IMR-90 (cell line): ENCODE data around the gene GPC6. TPM values are rescaled to one million over a fixed set of nuclear protein-coding genes. Genes with fewer than 3 reads are reported as not detected.

Source experiments
- ATAC-seq: fragments of 200-7000 bp; cut with Tn5 transposase; 2 replicates; pipeline ENCODE4 v1.9.1; 2020; ENCODE audit warnings: low read depth, mild to moderate bottlenecking, moderate library complexity
- BruUV-seq: library from RNA; stranded (reverse); fragments of 400-500 nt; replicated peaks from 2 replicates; lab custom pipeline; 2021; lab: Mats Ljungman, UMichigan
- CTCF ChIA-PET: fragments of 300-600 bp; formaldehyde crosslinking; extraction: SDS; loops from one replicate; lab custom pipeline; 2021; ENCODE audit warnings: antibody characterized with exemption; lab: Yijun Ruan, JAX
- POLR2A ChIA-PET: fragments of 300-600 bp; sonication (Branson Sonifier 250); formaldehyde crosslinking; loops from one replicate; lab custom pipeline; 2022; ENCODE audit warnings: antibody characterized with exemption; ENCODE audit not compliant: unreplicated experiment; lab: Charles Lee
- DNase-seq: peaks from one replicate; pipeline ENCODE4 v3.0.0; 2013
- H2AFZ ChIP-seq: replicated peaks from 2 replicates; pipeline ENCODE3; 2013; ENCODE audit warnings: low read length, mild to moderate bottlenecking; ENCODE audit not compliant: poor library complexity
- H2AK5ac ChIP-seq: 2 replicates; pipeline ENCODE4 v1.6.1; 2013; ENCODE audit warnings: low read depth, low read length, inconsistent platforms
- H2AK9ac ChIP-seq: replicated peaks from 2 replicates; pipeline ENCODE3; 2013; ENCODE audit warnings: mild to moderate bottlenecking, low read depth, low read length, moderate library complexity; ENCODE audit not compliant: poor library complexity
- H2BK120ac ChIP-seq: 2 replicates; pipeline ENCODE4 v1.6.1; 2013; ENCODE audit warnings: low read depth, low read length, inconsistent platforms
- H2BK15ac ChIP-seq: 3 replicates; pipeline ENCODE4 v1.6.1; 2013; ENCODE audit warnings: low read depth, low read length, inconsistent platforms
- H2BK20ac ChIP-seq: 2 replicates; pipeline ENCODE4 v1.6.1; 2013; ENCODE audit warnings: low read depth, mild to moderate bottlenecking, inconsistent platforms, low read length, moderate library complexity
- H2BK5ac ChIP-seq: 2 replicates; pipeline ENCODE4 v1.6.1; 2013; ENCODE audit warnings: mild to moderate bottlenecking, low read depth, low read length, inconsistent platforms; ENCODE audit not compliant: poor library complexity, severe bottlenecking
- H3K14ac ChIP-seq: replicated peaks from 2 replicates; pipeline ENCODE4 v1.6.1; 2013; ENCODE audit warnings: low read depth, low read length, inconsistent platforms
- H3K18ac ChIP-seq: 2 replicates; pipeline ENCODE4 v1.6.1; 2013; ENCODE audit warnings: low read depth, low read length, control low read depth
- H3K23ac ChIP-seq: 2 replicates; pipeline ENCODE4 v1.6.1; 2013; ENCODE audit warnings: low read depth, low read length, inconsistent platforms
- H3K27ac ChIP-seq: 2 replicates; pipeline ENCODE4 v1.5.1; 2013; ENCODE audit warnings: mild to moderate bottlenecking, control low read depth, low read length; ENCODE audit not compliant: insufficient read depth
- H3K27me3 ChIP-seq: 2 replicates; pipeline ENCODE4 v1.6.1; 2013; ENCODE audit warnings: low read length; ENCODE audit not compliant: control insufficient read depth, insufficient read depth
- H3K36me3 ChIP-seq: 2 replicates; pipeline ENCODE4 v1.6.1; 2013; ENCODE audit warnings: low read length, mixed read lengths; ENCODE audit not compliant: control insufficient read depth, insufficient read depth
- H3K4ac ChIP-seq: 2 replicates; pipeline ENCODE4 v1.6.1; 2013; ENCODE audit warnings: low read depth, low read length, inconsistent platforms
- H3K4me1 ChIP-seq: 2 replicates; pipeline ENCODE4 v1.6.1; 2013; ENCODE audit warnings: low read length, mixed read lengths; ENCODE audit not compliant: control insufficient read depth, insufficient read depth
- H3K4me2 ChIP-seq: 2 replicates; pipeline ENCODE4 v1.6.1; 2013; ENCODE audit warnings: low read depth, mild to moderate bottlenecking, control low read depth, low read length, moderate library complexity
- H3K4me3 ChIP-seq: 2 replicates; pipeline ENCODE4 v1.5.1; 2013; ENCODE audit warnings: low read depth, mild to moderate bottlenecking, control low read depth, low read length, moderate library complexity; ENCODE audit not compliant: insufficient read depth
- H3K56ac ChIP-seq: 2 replicates; pipeline ENCODE4 v1.6.1; 2013; ENCODE audit warnings: low read length, inconsistent platforms; ENCODE audit not compliant: insufficient read depth; ENCODE audit errors: extremely low read depth
- H3K79me1 ChIP-seq, 2 experiments: 2 replicates each; pipeline ENCODE4 v1.6.1; 2013; ENCODE audit warnings: low read length in 2 of 2, inconsistent platforms in 1 of 2, low read depth in 1 of 2
- H3K9ac ChIP-seq: 2 replicates; pipeline ENCODE4 v1.6.1; 2013; ENCODE audit warnings: low read depth, low read length, control low read depth
- H3K9me1 ChIP-seq: 2 replicates; pipeline ENCODE4 v1.6.1; 2013; ENCODE audit warnings: low read length, inconsistent platforms; ENCODE audit not compliant: insufficient read depth
- H3K9me3 ChIP-seq: 2 replicates; pipeline ENCODE4 v1.6.1; 2013; ENCODE audit warnings: low read length; ENCODE audit not compliant: control insufficient read depth, insufficient read depth
- H4K20me1 ChIP-seq: 2 replicates; pipeline ENCODE4 v1.6.1; 2013; ENCODE audit warnings: low read length, inconsistent platforms; ENCODE audit not compliant: insufficient read depth
- H4K5ac ChIP-seq: 2 replicates; pipeline ENCODE4 v1.6.1; 2013; ENCODE audit warnings: mild to moderate bottlenecking, low read depth, low read length, control low read depth
- H4K8ac ChIP-seq, 2 experiments: 2 replicates each; pipeline ENCODE4 v1.6.1; 2013; ENCODE audit warnings: low read depth in 2 of 2, low read length in 2 of 2, control low read depth in 1 of 2, inconsistent platforms in 1 of 2
- H4K91ac ChIP-seq: 2 replicates; pipeline ENCODE4 v1.6.1; 2013; ENCODE audit warnings: low read depth, low read length, inconsistent platforms; ENCODE audit not compliant: insufficient read depth
- BHLHE40 ChIP-seq: fragments of 150-350 bp; IDR thresholded peaks from 2 replicates; pipeline ENCODE4 v1.6.1; 2016; ENCODE audit warnings: mild to moderate bottlenecking, low read depth, low read length
- CEBPB ChIP-seq: IDR thresholded peaks from 2 replicates; pipeline ENCODE4 v1.6.1; 2012; ENCODE audit warnings: low read depth, low read length, improper control_type of control experiment
- CHD1 ChIP-seq: IDR thresholded peaks from 2 replicates; pipeline ENCODE4 v1.6.1; 2012; ENCODE audit warnings: low read depth, low read length, improper control_type of control experiment
- CTCF ChIP-seq: conservative IDR thresholded peaks from 2 replicates; pipeline ENCODE4 v1.5.1; 2012; ENCODE audit warnings: mild to moderate bottlenecking, low read depth, low read length, improper control_type of control experiment
- ELK1 ChIP-seq: fragments of 150-350 bp; IDR thresholded peaks from 2 replicates; pipeline ENCODE4 v1.6.1; 2016; ENCODE audit warnings: low read depth, mild to moderate bottlenecking, low read length, moderate library complexity, borderline replicate concordance
- FOS ChIP-seq: fragments of 150-350 bp; IDR thresholded peaks from 2 replicates; pipeline ENCODE4 v1.6.1; 2016; ENCODE audit warnings: low read depth, low read length
- MAFK ChIP-seq: IDR thresholded peaks from 2 replicates; pipeline ENCODE4 v1.6.1; 2012; ENCODE audit warnings: low read depth, low read length, improper control_type of control experiment
- MAZ ChIP-seq: IDR thresholded peaks from 2 replicates; pipeline ENCODE4 v1.6.1; 2012; ENCODE audit warnings: low read depth, mild to moderate bottlenecking, low read length, improper control_type of control experiment, moderate library complexity, borderline replicate concordance
- MXI1 ChIP-seq: IDR thresholded peaks from 2 replicates; pipeline ENCODE4 v1.6.1; 2012; ENCODE audit warnings: low read depth, mild to moderate bottlenecking, low read length, moderate library complexity, borderline replicate concordance
- NFE2L2 ChIP-seq: fragments of 150-350 bp; IDR thresholded peaks from 2 replicates; pipeline ENCODE4 v1.6.1; 2016; ENCODE audit warnings: low read depth, mild to moderate bottlenecking, low read length
- POLR2A ChIP-seq: IDR thresholded peaks from 2 replicates; pipeline ENCODE4 v1.6.1; 2012; ENCODE audit warnings: mild to moderate bottlenecking, low read depth, low read length
- RAD21 ChIP-seq: IDR thresholded peaks from 2 replicates; pipeline ENCODE4 v1.6.1; 2012; ENCODE audit warnings: low read length, improper control_type of control experiment
- RCOR1 ChIP-seq: IDR thresholded peaks from 2 replicates; pipeline ENCODE4 v1.6.1; 2012; ENCODE audit warnings: mild to moderate bottlenecking, low read length, improper control_type of control experiment; ENCODE audit not compliant: insufficient replicate concordance
- RFX5 ChIP-seq: IDR thresholded peaks from 2 replicates; pipeline ENCODE4 v1.8.0; 2012; ENCODE audit warnings: low read depth, mild to moderate bottlenecking, low read length, moderate library complexity
- SMC3 ChIP-seq: fragments of 150-350 bp; IDR thresholded peaks from 2 replicates; pipeline ENCODE4 v1.6.1; 2016; ENCODE audit warnings: low read depth, mild to moderate bottlenecking, antibody characterized with exemption, low read length, moderate library complexity
- USF2 ChIP-seq: fragments of 150-350 bp; IDR thresholded peaks from 2 replicates; pipeline ENCODE4 v1.6.1; 2017; ENCODE audit warnings: mild to moderate bottlenecking, antibody characterized with exemption, low read length, low read depth
- WGBS, 2 experiments: methylation state at CpG; one replicate each; pipeline versions ENCODE4 v1.1.5 to v1.1.7; 2013; ENCODE audit warnings: missing lambda C conversion rate in 2 of 2; ENCODE audit not compliant: insufficient read length in 1 of 2; ENCODE audit errors: extremely low coverage in 2 of 2; 5-methylcytosine and 5-hydroxymethylcytosine counted together
- dilution Hi-C: fragments of 300-500 bp; cut with HindIII; formaldehyde crosslinking; loops from one replicate; pipeline ENCODE4 v1.14.3; 2018; ENCODE audit warnings: low sequenced_read_pairs; ENCODE audit not compliant: unreplicated experiment
- in situ Hi-C: fragments of 300-500 bp; cut with MboI; formaldehyde crosslinking; loops from 3 replicates; pipeline ENCODE4 v1.14.3; 2019; ENCODE audit warnings: low sequenced_read_pairs, inconsistent platforms, mixed read lengths
- intact Hi-C: fragments of 100-400 bp; cut with micrococcal nuclease; formaldehyde crosslinking; loops from 2 replicates; pipeline ENCODE4 v1.10.0; 2022
- polyA plus RNA-seq, 3 experiments: library from polyadenylated mRNA; depleted of rRNA; stranded (reverse); fragments of >200 nt; gene quantifications; 2 replicates each; pipeline ENCODE4 v1.2.3, GENCODE V29; 2012; ENCODE audit warnings: low replicate concordance in 1 of 3
- total RNA-seq: library from RNA; depleted of rRNA; stranded (reverse); fragments of >200 nt; gene quantifications from 2 replicates; pipeline ENCODE4 v1.2.3, GENCODE V29; 2012

The GPC6 gene
- total and polyA plus RNA-seq, 2 of the 4 experiments (the other 2 are of a cell fraction): 14.9 to 39.4 TPM

- POLR2A ChIA-PET: no interaction called here
- Histone ChIP-seq H4K5ac (no peak overlapping the region), H3K79me1 (no peaks in the 10 kb centered on the region), H4K91ac (no peak overlapping the region), H2AK5ac (no peak overlapping the region), H3K18ac (no peak overlapping the region), H3K9ac (no peak overlapping the region), H2AK9ac (no peak overlapping the region), H3K4me2 (no peak overlapping the region), H2BK120ac (no peak overlapping the region), H3K9me3 (no peaks in the 10 kb centered on the region), H4K20me1 (no peaks in the 10 kb centered on the region), H3K4me1 (peaks cover 2% of the 10 kb centered on the region; the same call in 1 of the 2 replicates), H2BK15ac (no peak overlapping the region), H3K56ac (no peak overlapping the region), H3K14ac (no peak overlapping the region), H2AFZ (no peak overlapping the region), H3K36me3 (no peaks in the 10 kb centered on the region), H3K4ac (no peak overlapping the region), H2BK5ac (no peak overlapping the region), H3K4me3 (no peak overlapping the region), H3K9me1 (no peaks in the 10 kb centered on the region), H3K23ac (no peak overlapping the region), H3K27ac (no peak overlapping the region), H2BK20ac (no peak overlapping the region), H3K27me3 (no peaks in the 10 kb centered on the region), H4K8ac (no peak overlapping the region)
- dilution Hi-C loops (no loop called here), intact Hi-C loops (no loop called here), in situ Hi-C loops (no loop called here)
- BruUV-seq: no TSS peak
- 57% methylated on average over 1 of the region's 4 CpGs; no CpG with 5 or more reads in 1 of the 2 experiments for WGBS, 2 experiments
- TF ChIP-seq MAZ (no peak), FOS (no peak), MAFK (no peak), NFE2L2 (no peak), CHD1 (no peak), RCOR1 (no peak), RAD21 (no peak), CTCF (no peak), CEBPB (no peak), ELK1 (no peak), SMC3 (no peak), BHLHE40 (no peak), MXI1 (no peak), RFX5 (no peak), USF2 (no peak), POLR2A (no peak)
- CTCF ChIA-PET: no interaction called here
- ATAC-seq: no peak
- no peak for DNase-seq
Measured at GRCh38 chr13:93936901-93937300, 710.3 kb downstream of the GPC6 start.
